HepG2 (cell line): ENCODE results near the gene ZSCAN1. TPM values are rescaled to one million over a fixed set of nuclear protein-coding genes. Genes with fewer than 3 reads are reported as not detected.

Experiments
- ARID3A ChIP-seq: IDR thresholded peaks from 2 replicates; pipeline ENCODE4 v1.6.1; 2012; ENCODE audit warnings: low read depth, low read length, improper control_type of control experiment
- BORCS8-MEF2B ChIP-seq: sonication (generic); formaldehyde crosslinking; IDR thresholded peaks from 2 replicates; pipeline ENCODE4 v1.8.0; 2022; ENCODE audit warnings: mild to moderate bottlenecking, missing genetic modification reagents
- CAMTA2 ChIP-seq: sonication (generic); formaldehyde crosslinking; IDR thresholded peaks from 2 replicates; pipeline ENCODE4 v1.4.0; 2020; ENCODE audit warnings: mild to moderate bottlenecking, missing genetic modification reagents, borderline replicate concordance
- CCAR2 ChIP-seq: fragments of 200-400 bp; formaldehyde crosslinking; optimal IDR thresholded peaks from 2 replicates; pipeline ENCODE3; 2018; ENCODE audit warnings: low read depth, mild to moderate bottlenecking, low read length, moderate library complexity
- CEBPG ChIP-seq: IDR thresholded peaks from 2 replicates; pipeline ENCODE4 v1.6.1; 2016
- ELF1 ChIP-seq: sonication (generic); formaldehyde crosslinking; IDR thresholded peaks from 2 replicates; pipeline ENCODE4 v1.4.0; 2020; ENCODE audit warnings: missing genetic modification reagents
- KDM4B ChIP-seq: sonication (generic); formaldehyde crosslinking; IDR thresholded peaks from 2 replicates; pipeline ENCODE4 v1.4.0; 2020; ENCODE audit warnings: missing genetic modification reagents
- MIER2 ChIP-seq: IDR thresholded peaks from 2 replicates; pipeline ENCODE4 v1.6.1; 2016; ENCODE audit warnings: missing biosample characterization, missing genetic modification reagents
- MIXL1 ChIP-seq: IDR thresholded peaks from 2 replicates; pipeline ENCODE4 v1.6.1; 2016
- POLR2AphosphoS2 ChIP-seq: IDR thresholded peaks from 2 replicates; pipeline ENCODE4 v1.6.1; 2011; ENCODE audit warnings: low read depth, low read length, improper control_type of control experiment
- SP5 ChIP-seq: IDR thresholded peaks from 2 replicates; pipeline ENCODE4 v1.6.1; 2016; ENCODE audit warnings: low read depth, borderline replicate concordance
- SRSF9 ChIP-seq: fragments of 200-400 bp; formaldehyde crosslinking; IDR thresholded peaks from 2 replicates; pipeline ENCODE4 v1.6.1; 2018; ENCODE audit warnings: borderline replicate concordance, mild to moderate bottlenecking, low read depth, low read length; ENCODE audit not compliant: insufficient read depth, poor library complexity, severe bottlenecking
- TOPORS ChIP-seq: sonication (generic); formaldehyde crosslinking; IDR thresholded peaks from 2 replicates; pipeline ENCODE4 v1.8.0; 2023; ENCODE audit warnings: mild to moderate bottlenecking, missing genetic modification reagents
- ZNF367 ChIP-seq: sonication (generic); formaldehyde crosslinking; IDR thresholded peaks from 2 replicates; pipeline ENCODE4 v1.4.0; 2020; ENCODE audit warnings: missing genetic modification reagents, borderline replicate concordance
- ZNF430 ChIP-seq: sonication (generic); formaldehyde crosslinking; IDR thresholded peaks from 2 replicates; pipeline ENCODE4 v1.9.0; 2021; ENCODE audit warnings: mild to moderate bottlenecking, missing genetic modification reagents
- ZNF780A ChIP-seq: sonication (generic); formaldehyde crosslinking; IDR thresholded peaks from 2 replicates; pipeline ENCODE4 v1.8.0; 2022; ENCODE audit warnings: mild to moderate bottlenecking, missing genetic modification reagents, moderate library complexity
- ZNF781 ChIP-seq: sonication (generic); formaldehyde crosslinking; IDR thresholded peaks from 2 replicates; pipeline ENCODE4 v1.5.1; 2020; ENCODE audit warnings: borderline replicate concordance, mild to moderate bottlenecking, missing genetic modification reagents; ENCODE audit errors: not compliant biosample characterization
- ZNF850 ChIP-seq: sonication (generic); formaldehyde crosslinking; conservative IDR thresholded peaks from 2 replicates; pipeline ENCODE4 v1.9.0; 2021; ENCODE audit warnings: mild to moderate bottlenecking, missing genetic modification reagents
- polyA plus RNA-seq, 8 experiments: library from polyadenylated mRNA; depleted of rRNA in 3 of 8; stranded (reverse) in 7 of 8; unstranded in 1 of 8; fragments of >200 nt; fragmentation: Illumina TruSeq in 4 of 8; extraction: Trizol in 4 of 8; gene quantifications; 2 replicates each; pipeline versions ENCODE4 v1.2.1 to v1.2.3, GENCODE V29; 2011 to 2016; ENCODE audit warnings: low read depth in 4 of 8, missing spikeins in 1 of 8, mixed read lengths in 1 of 8; ENCODE audit not compliant: insufficient read depth in 1 of 8
- total RNA-seq, 5 experiments: library from RNA; depleted of rRNA; stranded (reverse); fragments of >200 nt; fragmentation: Illumina TruSeq; extraction: Trizol; gene quantifications; 2 replicates each; pipeline ENCODE4 v1.2.3, GENCODE V29; 2016; ENCODE audit warnings: low read depth in 1 of 5
- TF ChIP-seq, protein P1 (sequence below): sonication (generic); formaldehyde crosslinking; IDR thresholded peaks from 2 replicates; pipeline ENCODE4 v1.5.1; 2020; ENCODE audit warnings: mild to moderate bottlenecking, missing genetic modification reagents
- TF ChIP-seq, protein P2 (sequence below): sonication (generic); formaldehyde crosslinking; IDR thresholded peaks from 2 replicates; pipeline ENCODE4 v1.4.0; 2020; ENCODE audit warnings: missing genetic modification reagents, borderline replicate concordance
- TF ChIP-seq, protein P3 (sequence below): sonication (generic); formaldehyde crosslinking; IDR thresholded peaks from 2 replicates; pipeline ENCODE4 v1.5.0; 2020; ENCODE audit warnings: mild to moderate bottlenecking, missing genetic modification reagents, moderate library complexity

The ZSCAN1 gene
- total and polyA plus RNA-seq, 2 of the 13 experiments (the other 11 are each of a cell fraction or from before 2014, with no cell fraction given) = not detected

GRCh38 chr19:58001895-58002369 is 31.9 kb upstream of the ZSCAN1 start (continued):
- TF ChIP-seq ARID3A (no peak), ZNF850 (CRISPR knock-in tag) (no peak), BORCS8-MEF2B (CRISPR knock-in tag) (no peak; the same call in 1 of the 2 replicates), CAMTA2 (no peak), POLR2AphosphoS2 (0 out of 2 replicates have a peak, but pooled peaks have one; percentile 37), ELF1 (no peak), SP5 (CRISPR knock-in tag) (no peak), MIER2 (CRISPR knock-in tag) (no peak), ZNF367 (no peak), KDM4B (CRISPR knock-in tag) (no peak), CEBPG (CRISPR knock-in tag) (no peak), MIXL1 (CRISPR knock-in tag) (no peak), SRSF9 (no peak), ZNF430 (CRISPR knock-in tag) (no peak), ZNF781 (CRISPR knock-in tag) (no peak), CCAR2 (no peak), ZNF780A (no peak), TOPORS (CRISPR knock-in tag) (no peak)
- TF ChIP-seq, protein P1, sequence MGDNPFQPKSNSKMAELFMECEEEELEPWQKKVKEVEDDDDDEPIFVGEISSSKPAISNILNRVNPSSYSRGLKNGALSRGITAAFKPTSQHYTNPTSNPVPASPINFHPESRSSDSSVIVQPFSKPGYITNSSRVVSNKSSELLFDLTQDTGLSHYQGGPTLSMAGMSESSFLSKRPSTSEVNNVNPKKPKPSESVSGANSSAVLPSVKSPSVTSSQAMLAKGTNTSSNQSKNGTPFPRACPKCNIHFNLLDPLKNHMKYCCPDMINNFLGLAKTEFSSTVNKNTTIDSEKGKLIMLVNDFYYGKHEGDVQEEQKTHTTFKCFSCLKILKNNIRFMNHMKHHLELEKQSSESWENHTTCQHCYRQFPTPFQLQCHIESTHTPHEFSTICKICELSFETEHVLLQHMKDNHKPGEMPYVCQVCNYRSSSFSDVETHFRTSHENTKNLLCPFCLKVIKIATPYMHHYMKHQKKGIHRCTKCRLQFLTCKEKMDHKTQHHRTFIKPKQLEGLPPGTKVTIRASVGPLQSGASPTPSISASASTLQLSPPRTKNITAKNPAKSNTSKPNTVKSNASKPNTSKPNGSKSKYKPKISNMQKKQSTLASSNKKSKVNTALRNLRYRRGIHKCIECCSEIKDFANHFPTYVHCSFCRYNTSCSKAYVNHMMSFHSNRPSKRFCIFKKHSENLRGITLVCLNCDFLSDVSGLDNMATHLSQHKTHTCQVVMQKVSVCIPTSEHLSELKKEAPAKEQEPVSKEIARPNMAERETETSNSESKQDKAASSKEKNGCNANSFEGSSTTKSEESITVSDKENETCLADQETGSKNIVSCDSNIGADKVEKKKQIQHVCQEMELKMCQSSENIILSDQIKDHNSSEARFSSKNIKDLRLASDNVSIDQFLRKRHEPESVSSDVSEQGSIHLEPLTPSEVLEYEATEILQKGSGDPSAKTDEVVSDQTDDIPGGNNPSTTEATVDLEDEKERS (CRISPR knock-in tag) = no peak
- TF ChIP-seq, protein P2, sequence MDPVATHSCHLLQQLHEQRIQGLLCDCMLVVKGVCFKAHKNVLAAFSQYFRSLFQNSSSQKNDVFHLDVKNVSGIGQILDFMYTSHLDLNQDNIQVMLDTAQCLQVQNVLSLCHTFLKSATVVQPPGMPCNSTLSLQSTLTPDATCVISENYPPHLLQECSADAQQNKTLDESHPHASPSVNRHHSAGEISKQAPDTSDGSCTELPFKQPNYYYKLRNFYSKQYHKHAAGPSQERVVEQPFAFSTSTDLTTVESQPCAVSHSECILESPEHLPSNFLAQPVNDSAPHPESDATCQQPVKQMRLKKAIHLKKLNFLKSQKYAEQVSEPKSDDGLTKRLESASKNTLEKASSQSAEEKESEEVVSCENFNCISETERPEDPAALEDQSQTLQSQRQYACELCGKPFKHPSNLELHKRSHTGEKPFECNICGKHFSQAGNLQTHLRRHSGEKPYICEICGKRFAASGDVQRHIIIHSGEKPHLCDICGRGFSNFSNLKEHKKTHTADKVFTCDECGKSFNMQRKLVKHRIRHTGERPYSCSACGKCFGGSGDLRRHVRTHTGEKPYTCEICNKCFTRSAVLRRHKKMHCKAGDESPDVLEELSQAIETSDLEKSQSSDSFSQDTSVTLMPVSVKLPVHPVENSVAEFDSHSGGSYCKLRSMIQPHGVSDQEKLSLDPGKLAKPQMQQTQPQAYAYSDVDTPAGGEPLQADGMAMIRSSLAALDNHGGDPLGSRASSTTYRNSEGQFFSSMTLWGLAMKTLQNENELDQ = no peak
- TF ChIP-seq, protein P3, sequence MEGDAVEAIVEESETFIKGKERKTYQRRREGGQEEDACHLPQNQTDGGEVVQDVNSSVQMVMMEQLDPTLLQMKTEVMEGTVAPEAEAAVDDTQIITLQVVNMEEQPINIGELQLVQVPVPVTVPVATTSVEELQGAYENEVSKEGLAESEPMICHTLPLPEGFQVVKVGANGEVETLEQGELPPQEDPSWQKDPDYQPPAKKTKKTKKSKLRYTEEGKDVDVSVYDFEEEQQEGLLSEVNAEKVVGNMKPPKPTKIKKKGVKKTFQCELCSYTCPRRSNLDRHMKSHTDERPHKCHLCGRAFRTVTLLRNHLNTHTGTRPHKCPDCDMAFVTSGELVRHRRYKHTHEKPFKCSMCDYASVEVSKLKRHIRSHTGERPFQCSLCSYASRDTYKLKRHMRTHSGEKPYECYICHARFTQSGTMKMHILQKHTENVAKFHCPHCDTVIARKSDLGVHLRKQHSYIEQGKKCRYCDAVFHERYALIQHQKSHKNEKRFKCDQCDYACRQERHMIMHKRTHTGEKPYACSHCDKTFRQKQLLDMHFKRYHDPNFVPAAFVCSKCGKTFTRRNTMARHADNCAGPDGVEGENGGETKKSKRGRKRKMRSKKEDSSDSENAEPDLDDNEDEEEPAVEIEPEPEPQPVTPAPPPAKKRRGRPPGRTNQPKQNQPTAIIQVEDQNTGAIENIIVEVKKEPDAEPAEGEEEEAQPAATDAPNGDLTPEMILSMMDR (CRISPR knock-in tag) = 0 out of 2 replicates have a peak, but pooled peaks have one; percentile 4
